Thoracic aorta (tissue), 2 donors: ENCODE data around the gene SUSD2. TPM values are rescaled to one million over a fixed set of nuclear protein-coding genes. Genes with fewer than 3 reads are reported as not detected.
"Not testable (repeated sequence)": the region's sequence is repeated elsewhere in the genome, so short reads cannot be mapped to it uniquely, and the experiment has no call there.

Experiments
- ATAC-seq: fragments of 150-250 bp; one replicate; pipeline ENCODE4 v1.8.0; 2017; ENCODE audit warnings: low read depth; ENCODE audit not compliant: insufficient number of reproducible peaks, low FRiP score
- DNase-seq: peaks from one replicate; pipeline ENCODE4 v3.0.0-alpha.2; 2020; ENCODE audit warnings: low spot score
- H3K27ac ChIP-seq, 2 donors: fragments of 200-600 bp; sonication (generic); 1 replicate in 1 of 2; 2 replicates in 1 of 2; pipeline ENCODE4 v1.5.1; 2016; ENCODE audit warnings: mild to moderate bottlenecking in 2 of 2, moderate library complexity in 2 of 2
- H3K27me3 ChIP-seq: fragments of 200-600 bp; sonication (generic); replicated peaks from 2 replicates; pipeline ENCODE4 v1.6.0; 2016; ENCODE audit warnings: mild to moderate bottlenecking; ENCODE audit not compliant: insufficient read depth
- H3K36me3 ChIP-seq: fragments of 200-600 bp; sonication (generic); one replicate; pipeline ENCODE4 v1.5.1; 2016
- H3K4me1 ChIP-seq, 2 donors: fragments of 200-600 bp; sonication (generic); 1 replicate in 1 of 2; 2 replicates in 1 of 2; pipeline versions ENCODE4 v1.5.1 to v1.6.0; 2016; ENCODE audit warnings: low read depth in 2 of 2, mild to moderate bottlenecking in 1 of 2; ENCODE audit not compliant: control insufficient read depth in 1 of 2
- H3K4me3 ChIP-seq: fragments of 200-600 bp; sonication (generic); 2 replicates; pipeline ENCODE4 v1.5.1; 2016; ENCODE audit warnings: mild to moderate bottlenecking
- H3K9me3 ChIP-seq: fragments of 200-600 bp; sonication (generic); 2 replicates; pipeline ENCODE4 v1.5.1; 2016
- CTCF ChIP-seq: fragments of 200-600 bp; sonication (generic); IDR thresholded peaks from one replicate; pipeline ENCODE4 v1.5.1; 2019; ENCODE audit warnings: antibody characterized with exemption
- total RNA-seq, 2 donors: library from RNA; depleted of rRNA; stranded (reverse); fragments of >200 nt; gene quantifications; one replicate each; pipeline versions ENCODE4 v1.1.0 to v1.2.3, GENCODE V29; 2016

The SUSD2 gene
- total RNA-seq, 2 donors from 2014 or later, result 16.8 to 43.2 TPM

GRCh38 chr22:24233816-24234215, 52.5 kb downstream of the SUSD2 start:
- DNase-seq (no peak), ATAC-seq (no peak)
- Histone ChIP-seq H3K27ac (no peak overlapping the region), H3K4me1 (no peaks in the 10 kb centered on the region), H3K27me3 (no peaks in the 10 kb centered on the region), H3K36me3 (no peaks in the 10 kb centered on the region), H3K9me3 (no peaks in the 10 kb centered on the region), H3K4me3 (no peak overlapping the region)
- no peak for TF ChIP-seq CTCF

GRCh38 chr22:24235315-24235714, 54.0 kb downstream of the SUSD2 start:
- no peaks in the 10 kb centered on the region for H3K27me3 ChIP-seq
- H3K4me1 ChIP-seq, result no peaks in the 10 kb centered on the region
- ATAC-seq, result no peak

GRCh38 chr22:24236656-24237055, 55.4 kb downstream of the SUSD2 start:
- no peaks in the 10 kb centered on the region for H3K36me3 ChIP-seq
- no peak overlapping the region for H3K27ac ChIP-seq
- no peaks in the 10 kb centered on the region for H3K9me3 ChIP-seq
- ATAC-seq, result no peak
- H3K4me3 ChIP-seq, result no peak overlapping the region
- H3K4me1 ChIP-seq, result no peaks in the 10 kb centered on the region
- no peak for TF ChIP-seq CTCF
- H3K27me3 ChIP-seq, result no peaks in the 10 kb centered on the region
- DNase-seq, result no peak

More at GRCh38 chr22:24235315-24235714, 54.0 kb downstream of the SUSD2 start:
- no peak for DNase-seq
- H3K4me3 ChIP-seq, result no peak overlapping the region
- no peak overlapping the region for H3K27ac ChIP-seq
- TF ChIP-seq CTCF, result no peak
- no peaks in the 10 kb centered on the region for H3K36me3 ChIP-seq
- no peaks in the 10 kb centered on the region for H3K9me3 ChIP-seq

- not testable (repeated sequence) for H3K27me3 ChIP-seq, H3K36me3 ChIP-seq, H3K4me1 ChIP-seq, H3K27ac ChIP-seq, ATAC-seq, H3K4me3 ChIP-seq, H3K9me3 ChIP-seq, DNase-seq
Observed at GRCh38 chr22:24238101-24238694, 56.9 kb downstream of the SUSD2 start.

Other genes with a start within 250 kb of the SUSD2 start
- 1 to 10 TPM in 1 of 2 donors, not detected in 1; 3.6 TPM for gene GSTT2B, start 220.3 kb upstream of the SUSD2 start, total RNA-seq
- 1 to 10 TPM in 1 of 2 donors, not detected in 1; 5.4 TPM for gene DDTL, start 214.6 kb upstream of the SUSD2 start, total RNA-seq
- gene DDT, start 207.0 kb upstream of the SUSD2 start, total RNA-seq, result 10 to 100 TPM; 38.8 to 45.5 TPM
- not detected for gene GSTT2, start 201.4 kb upstream of the SUSD2 start, total RNA-seq
- not detected for gene GSTT4, start 176.0 kb upstream of the SUSD2 start, total RNA-seq
- 10 to 100 TPM; 77.7 to 91.5 TPM for gene CABIN1, start 170.2 kb upstream of the SUSD2 start, total RNA-seq
- gene GGT5, start 63.6 kb downstream of the SUSD2 start, total RNA-seq, result 100 to 1,000 TPM in 1 of 2 donors, 10 to 100 TPM in 1; 81.3 to 175 TPM
- 10 to 100 TPM; 49.4 to 50.0 TPM for gene SPECC1L, start 89.3 kb downstream of the SUSD2 start, total RNA-seq
- 10 to 100 TPM; 14.5 to 47.6 TPM for gene ADORA2A, start 246.1 kb downstream of the SUSD2 start, total RNA-seq